Measurements from ENCODE around the gene LRP1-AS. TPM values are rescaled to one million over a fixed set of nuclear protein-coding genes. Genes with fewer than 3 reads are reported as not detected.

Gene LRP1-AS
- total RNA-seq, 1 donor from 2014 or later = not detected

DNA sequence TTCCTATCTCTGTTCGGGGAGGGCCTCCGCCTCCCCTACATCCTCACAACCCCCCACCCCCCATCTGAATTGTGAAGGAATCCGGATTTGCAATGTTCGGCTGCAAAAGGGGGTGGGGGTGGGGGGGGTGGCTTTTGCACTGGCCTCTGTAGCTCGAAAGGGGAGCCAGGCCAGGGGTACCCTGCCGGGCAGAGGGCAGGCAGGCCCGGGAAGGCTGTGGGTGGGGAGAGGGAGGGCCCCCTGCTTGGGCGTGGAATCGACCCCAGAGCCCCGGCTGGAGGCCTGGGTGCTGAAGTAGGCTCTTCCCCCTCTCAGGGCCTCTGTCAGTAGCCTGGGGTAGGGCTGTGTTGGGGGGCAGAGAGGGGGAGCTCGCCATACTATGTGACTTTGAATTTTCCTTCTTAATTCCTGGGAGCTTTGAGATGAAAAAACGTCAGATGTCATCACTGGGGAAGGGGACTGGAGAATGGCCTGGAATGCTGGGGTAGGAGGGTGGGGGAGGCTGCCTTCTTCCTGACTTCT, 18.0 kb downstream of the LRP1-AS start:
- Histone ChIP-seq H3K27ac (peak overlapping the region; percentile 99), H3K9me3 (no peaks in the 10 kb centered on the region), H3K27me3 (no peaks in the 10 kb centered on the region), H3K36me3 (no peaks in the 10 kb centered on the region), H3K4me1 (peaks cover 68% of the 10 kb centered on the region), H3K4me3 (peak overlapping the region; percentile 79 to 90)
- DNase-seq (ENCODE audit: extremely low spot score in 2 of 2) = no peak
- TF ChIP-seq, protein P1, sequence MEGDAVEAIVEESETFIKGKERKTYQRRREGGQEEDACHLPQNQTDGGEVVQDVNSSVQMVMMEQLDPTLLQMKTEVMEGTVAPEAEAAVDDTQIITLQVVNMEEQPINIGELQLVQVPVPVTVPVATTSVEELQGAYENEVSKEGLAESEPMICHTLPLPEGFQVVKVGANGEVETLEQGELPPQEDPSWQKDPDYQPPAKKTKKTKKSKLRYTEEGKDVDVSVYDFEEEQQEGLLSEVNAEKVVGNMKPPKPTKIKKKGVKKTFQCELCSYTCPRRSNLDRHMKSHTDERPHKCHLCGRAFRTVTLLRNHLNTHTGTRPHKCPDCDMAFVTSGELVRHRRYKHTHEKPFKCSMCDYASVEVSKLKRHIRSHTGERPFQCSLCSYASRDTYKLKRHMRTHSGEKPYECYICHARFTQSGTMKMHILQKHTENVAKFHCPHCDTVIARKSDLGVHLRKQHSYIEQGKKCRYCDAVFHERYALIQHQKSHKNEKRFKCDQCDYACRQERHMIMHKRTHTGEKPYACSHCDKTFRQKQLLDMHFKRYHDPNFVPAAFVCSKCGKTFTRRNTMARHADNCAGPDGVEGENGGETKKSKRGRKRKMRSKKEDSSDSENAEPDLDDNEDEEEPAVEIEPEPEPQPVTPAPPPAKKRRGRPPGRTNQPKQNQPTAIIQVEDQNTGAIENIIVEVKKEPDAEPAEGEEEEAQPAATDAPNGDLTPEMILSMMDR (IDR thresholded peaks at IDR 0.05) = no peak
- TF ChIP-seq POLR2AphosphoS5 (IDR thresholded peaks at IDR 0.05; ENCODE audit: insufficient read depth in 1 of 2, low read depth in 1 of 2) (no peak), POLR2A (IDR thresholded peaks at IDR 0.05) (no peak)
- intact Hi-C loops (cut with DNase I) = loop anchor here (2.0 kb wide), 1 partner anchor 45 kb away; no protein-coding TSS in a partner anchor

DNA sequence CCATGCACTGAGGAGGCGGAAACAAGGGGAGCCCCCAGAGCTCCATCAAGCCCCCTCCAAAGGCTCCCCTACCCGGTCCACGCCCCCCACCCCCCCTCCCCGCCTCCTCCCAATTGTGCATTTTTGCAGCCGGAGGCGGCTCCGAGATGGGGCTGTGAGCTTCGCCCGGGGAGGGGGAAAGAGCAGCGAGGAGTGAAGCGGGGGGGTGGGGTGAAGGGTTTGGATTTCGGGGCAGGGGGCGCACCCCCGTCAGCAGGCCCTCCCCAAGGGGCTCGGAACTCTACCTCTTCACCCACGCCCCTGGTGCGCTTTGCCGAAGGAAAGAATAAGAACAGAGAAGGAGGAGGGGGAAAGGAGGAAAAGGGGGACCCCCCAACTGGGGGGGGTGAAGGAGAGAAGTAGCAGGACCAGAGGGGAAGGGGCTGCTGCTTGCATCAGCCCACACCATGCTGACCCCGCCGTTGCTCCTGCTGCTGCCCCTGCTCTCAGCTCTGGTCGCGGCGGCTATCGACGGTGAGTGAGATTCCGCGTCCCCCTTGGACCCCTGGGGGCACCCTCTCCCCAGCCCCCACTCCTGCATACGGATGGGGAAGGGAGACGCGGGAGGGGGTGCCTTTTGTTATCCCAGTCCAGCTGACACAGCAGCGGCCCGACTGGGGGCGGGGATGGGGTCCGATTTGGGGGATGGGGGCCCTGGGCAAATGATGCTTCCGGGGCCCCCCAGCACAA, 18.7 kb downstream of the LRP1-AS start:
- Histone ChIP-seq H3K27ac (peak overlapping the region; percentile 99), H3K4me3 (peak overlapping the region; percentile 79 to 90), H3K4me1 (peaks cover 61% of the 10 kb centered on the region), H3K36me3 (no peaks in the 10 kb centered on the region), H3K27me3 (no peaks in the 10 kb centered on the region), H3K9me3 (no peaks in the 10 kb centered on the region)
- no peak for DNase-seq (ENCODE audit: extremely low spot score in 2 of 2)
- intact Hi-C loops (cut with DNase I) = loop anchor here (2.0 kb wide), 1 partner anchor 46 kb away; no protein-coding TSS in a partner anchor
- TF ChIP-seq POLR2AphosphoS5 (IDR thresholded peaks at IDR 0.05; ENCODE audit: insufficient read depth in 1 of 2, low read depth in 1 of 2) = no peak
- TF ChIP-seq, protein P1 (IDR thresholded peaks at IDR 0.05) = no peak
- no peak for TF ChIP-seq POLR2A (IDR thresholded peaks at IDR 0.05)

DNA sequence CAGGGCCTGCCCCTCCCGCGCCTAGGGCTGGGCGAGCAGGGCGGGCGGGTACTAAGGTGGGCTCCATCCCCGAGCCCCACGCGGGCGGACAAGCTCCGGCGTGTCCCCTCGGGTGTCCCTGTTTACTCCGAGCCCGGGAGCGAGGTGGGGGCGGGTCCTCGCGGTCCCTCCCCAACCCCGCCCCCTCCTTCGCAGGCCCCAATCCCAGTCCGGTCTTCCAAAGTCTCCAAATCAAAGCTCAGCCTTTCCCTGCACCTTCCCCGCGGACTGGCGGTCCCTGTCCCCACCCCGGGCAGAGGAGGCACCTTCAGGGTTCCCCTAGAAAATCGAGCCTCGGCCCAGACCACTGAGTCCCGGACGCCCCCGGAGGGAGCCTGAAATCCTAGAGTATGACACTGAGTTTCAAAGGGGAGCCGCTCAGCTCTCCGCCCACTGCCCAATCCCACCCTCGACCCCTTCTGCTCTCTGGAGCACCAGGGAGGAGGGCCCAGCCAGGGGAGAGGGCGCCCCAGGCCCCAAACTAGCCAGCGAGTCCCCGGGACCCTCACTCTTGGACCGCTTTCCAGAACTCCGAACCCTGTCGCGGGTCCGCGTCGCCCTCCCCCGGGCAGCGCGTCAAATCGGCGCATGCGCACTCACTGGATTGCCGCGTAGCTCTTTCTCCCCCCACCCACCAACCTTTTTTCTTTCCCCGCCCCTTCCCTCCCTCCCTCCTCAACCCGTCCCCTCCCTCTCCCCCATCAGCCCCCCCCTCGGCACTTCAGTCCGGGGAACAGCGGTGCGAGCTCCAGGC, 19.5 kb downstream of the LRP1-AS start, which contains the start of gene LRP1:
Gene LRP1, plus strand, starts transcription at position 758 of the 793 bp plus-strand sequence. CDS start 482 bp downstream, outside the sequence.
- intact Hi-C loops (cut with DNase I) = loop anchor here (2.0 kb wide), 1 partner anchor 47 kb away; no protein-coding TSS in a partner anchor
- peak in 1 of 2 donors; percentile 97 for DNase-seq (ENCODE audit: extremely low spot score in 2 of 2)

DNA sequence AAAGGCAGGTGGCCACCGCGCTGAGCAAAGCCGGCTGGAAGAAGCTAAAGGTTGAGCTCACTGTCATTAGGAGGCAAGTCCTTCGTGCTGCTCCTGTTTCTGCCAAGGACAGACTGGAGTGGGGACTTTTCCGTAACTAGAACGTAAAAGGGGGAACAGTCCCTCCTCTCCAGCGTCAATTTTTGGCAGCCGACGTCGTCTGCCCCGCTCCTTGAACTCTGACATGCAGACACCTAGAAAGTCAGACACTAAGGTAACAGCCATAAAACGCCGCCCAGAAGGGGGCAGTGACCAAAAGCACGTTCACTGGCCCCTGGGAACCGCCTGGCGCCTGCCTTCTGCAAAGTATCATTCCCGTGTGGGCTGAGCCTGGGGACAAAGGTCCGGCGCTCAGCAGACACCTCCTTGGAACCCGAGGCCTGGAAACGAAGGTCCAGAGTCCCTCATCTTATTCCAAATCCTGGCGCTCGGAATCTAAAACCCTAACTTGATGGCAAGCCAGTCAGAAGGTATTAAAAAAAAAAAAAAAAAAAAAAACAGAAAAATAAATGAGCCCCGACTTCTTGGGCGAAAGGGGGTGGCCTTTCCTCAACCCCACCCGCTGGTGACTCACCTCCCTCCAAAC, 20.2 kb downstream of the LRP1-AS start:
- DNase-seq (ENCODE audit: extremely low spot score in 2 of 2) = peak in 1 of 2 donors; percentile 92
- H3K27me3 ChIP-seq = no peaks in the 10 kb centered on the region
- intact Hi-C loops (cut with DNase I) = no loop called here
- peak overlapping the region; percentile 99 for H3K27ac ChIP-seq
- TF ChIP-seq, protein P1 (IDR thresholded peaks at IDR 0.05) = peak in 2 of 3 experiments; percentile 11 to 18
- TF ChIP-seq POLR2A (IDR thresholded peaks at IDR 0.05) = no peak
- TF ChIP-seq POLR2AphosphoS5 (IDR thresholded peaks at IDR 0.05; ENCODE audit: insufficient read depth in 1 of 2, low read depth in 1 of 2) = peak in 1 of 2 donors; percentile 15
- no peaks in the 10 kb centered on the region for H3K36me3 ChIP-seq
- H3K9me3 ChIP-seq = no peaks in the 10 kb centered on the region
- H3K4me1 ChIP-seq = peaks cover 47% of the 10 kb centered on the region
- peak overlapping the region; percentile 79 to 90 for H3K4me3 ChIP-seq

More for the DNA sequence above, 19.5 kb downstream of the LRP1-AS start, which contains the start of gene LRP1:
- TF ChIP-seq POLR2AphosphoS5 (IDR thresholded peaks at IDR 0.05; ENCODE audit: insufficient read depth in 1 of 2, low read depth in 1 of 2) (peak; percentile 8 to 98), POLR2A (IDR thresholded peaks at IDR 0.05) (peak in 1 of 2 donors; percentile 81)
- TF ChIP-seq, protein P1 (IDR thresholded peaks at IDR 0.05) = no peak
- Histone ChIP-seq H3K27ac (peak within 1 kb of the TSS; percentile 99), H3K4me1 (peaks cover 54% of the 10 kb centered on the region), H3K4me3 (peak within 1 kb of the TSS; percentile 79 to 90), H3K27me3 (no peaks in the 10 kb centered on the region), H3K9me3 (no peaks in the 10 kb centered on the region), H3K36me3 (no peaks in the 10 kb centered on the region)

All from vagina (tissue), 2 donors.